GM23338 (cell line): ENCODE measurements around the gene PTPRR. TPM values are rescaled to one million over a fixed set of nuclear protein-coding genes. Genes with fewer than 3 reads are reported as not detected.

ENCODE experiments used
- ATAC-seq: fragments of 200-7000 bp; cut with Tn5 transposase; 3 replicates; pipeline ENCODE4 v1.9.1; 2020
- DNase-seq: peaks from one replicate; pipeline ENCODE4 v3.0.0-alpha.2; 2015; ENCODE audit warnings: low spot score
- H2AFZ ChIP-seq: fragments of 200-600 bp; sonication (generic); 2 replicates; pipeline ENCODE4 v1.8.0; 2016; ENCODE audit warnings: antibody characterized with exemption, mild to moderate bottlenecking, moderate library complexity
- H3F3A ChIP-seq: fragments of 200-600 bp; sonication (generic); replicated peaks from 2 replicates; pipeline ENCODE4 v1.8.0; 2017; ENCODE audit warnings: antibody characterized with exemption, mixed run types, low read depth
- H3K27ac ChIP-seq: fragments of 200-600 bp; sonication (generic); 2 replicates; pipeline ENCODE4 v1.6.1; 2016; ENCODE audit warnings: low read depth
- H3K27me3 ChIP-seq: fragments of 200-600 bp; sonication (generic); 2 replicates; pipeline ENCODE4 v1.8.0; 2016; ENCODE audit warnings: mild to moderate bottlenecking, mixed run types, moderate library complexity; ENCODE audit not compliant: insufficient read depth
- H3K36me3 ChIP-seq: fragments of 200-600 bp; sonication (generic); 2 replicates; pipeline ENCODE4 v1.8.0; 2016; ENCODE audit warnings: mild to moderate bottlenecking; ENCODE audit not compliant: insufficient read depth
- H3K4me1 ChIP-seq: fragments of 200-600 bp; sonication (generic); 2 replicates; pipeline ENCODE4 v1.8.0; 2016; ENCODE audit warnings: mild to moderate bottlenecking, moderate library complexity; ENCODE audit not compliant: insufficient read depth
- H3K4me2 ChIP-seq: fragments of 200-600 bp; sonication (generic); 2 replicates; pipeline ENCODE4 v1.7.1; 2017; ENCODE audit warnings: mixed run types
- H3K4me3 ChIP-seq: fragments of 200-600 bp; sonication (generic); 2 replicates; pipeline ENCODE4 v1.6.1; 2016; ENCODE audit warnings: mixed run types
- H3K79me2 ChIP-seq: fragments of 200-600 bp; sonication (generic); replicated peaks from 2 replicates; pipeline ENCODE4 v1.8.0; 2017; ENCODE audit warnings: mild to moderate bottlenecking; ENCODE audit not compliant: insufficient read depth
- H3K9me2 ChIP-seq: fragments of 200-600 bp; sonication (generic); 2 replicates; pipeline ENCODE4 v1.8.0; 2017; ENCODE audit not compliant: insufficient read depth
- H4K20me1 ChIP-seq: fragments of 200-600 bp; sonication (generic); replicated peaks from 2 replicates; pipeline ENCODE4 v1.8.0; 2017; ENCODE audit warnings: mild to moderate bottlenecking; ENCODE audit not compliant: insufficient read depth
- H3K27ac Mint-ChIP-seq: 2 replicates; pipeline ENCODE4 v1.8.0; 2020; ENCODE audit warnings: inconsistent platforms, mild to moderate bottlenecking, moderate library complexity, mixed read lengths
- H3K27me3 Mint-ChIP-seq: 3 replicates; pipeline ENCODE4 v1.8.0; 2022; ENCODE audit warnings: low read depth, mild to moderate bottlenecking, moderate library complexity, mixed read lengths, inconsistent platforms; ENCODE audit not compliant: insufficient read depth, poor library complexity
- H3K36me3 Mint-ChIP-seq: 3 replicates; pipeline ENCODE4 v1.8.0; 2021; ENCODE audit warnings: low read depth, mild to moderate bottlenecking, inconsistent platforms, moderate library complexity, mixed read lengths
- H3K4me1 Mint-ChIP-seq: 3 replicates; pipeline ENCODE4 v1.8.0; 2020; ENCODE audit warnings: mild to moderate bottlenecking, inconsistent platforms, mixed read lengths
- H3K4me3 Mint-ChIP-seq: 3 replicates; pipeline ENCODE4 v1.8.0; 2021; ENCODE audit warnings: moderate library complexity, mild to moderate bottlenecking, inconsistent platforms, mixed read lengths
- H3K9me3 Mint-ChIP-seq: 3 replicates; pipeline ENCODE4 v1.8.0; 2020; ENCODE audit warnings: moderate library complexity, mild to moderate bottlenecking, inconsistent platforms, mixed read lengths
- CREB1 ChIP-seq: fragments of 250-450 bp; sonication (Bioruptor Pico); IDR thresholded peaks from 2 replicates; pipeline ENCODE4 v1.5.0; 2020; ENCODE audit warnings: low read depth, mild to moderate bottlenecking, moderate library complexity
- EZH2 ChIP-seq: fragments of 200-600 bp; sonication (generic); IDR thresholded peaks from one replicate; pipeline ENCODE4 v1.8.0; 2017; ENCODE audit warnings: antibody characterized with exemption, mild to moderate bottlenecking, low read depth; ENCODE audit not compliant: unreplicated experiment
- EZH2phosphoT487 ChIP-seq: fragments of 200-600 bp; sonication (generic); IDR thresholded peaks from one replicate; pipeline ENCODE4 v1.8.1; 2018; ENCODE audit warnings: antibody characterized with exemption; ENCODE audit not compliant: unreplicated experiment
- JUNB ChIP-seq: IDR thresholded peaks from one replicate; pipeline ENCODE4 v1.6.1; 2016; ENCODE audit warnings: antibody characterized with exemption; ENCODE audit not compliant: unreplicated experiment
- NANOG ChIP-seq: IDR thresholded peaks from 2 replicates; pipeline ENCODE4 v1.6.1; 2016; ENCODE audit warnings: antibody characterized with exemption, borderline replicate concordance
- POLR2AphosphoS5 ChIP-seq: IDR thresholded peaks from 2 replicates; pipeline ENCODE4 v1.6.1; 2016; ENCODE audit warnings: antibody characterized with exemption, low read depth
- STAT1 ChIP-seq: IDR thresholded peaks from one replicate; pipeline ENCODE4 v1.6.1; 2016; ENCODE audit warnings: antibody characterized with exemption; ENCODE audit not compliant: unreplicated experiment
- ZNF114 ChIP-seq: fragments of 250-450 bp; sonication (Bioruptor Pico); IDR thresholded peaks from 2 replicates; pipeline ENCODE4 v1.5.0; 2020; ENCODE audit warnings: mild to moderate bottlenecking, moderate library complexity
- ZNF331 ChIP-seq: fragments of 250-450 bp; sonication (Bioruptor Pico); IDR thresholded peaks from 2 replicates; pipeline ENCODE4 v1.5.0; 2020; ENCODE audit warnings: low read depth, mild to moderate bottlenecking, moderate library complexity
- polyA plus RNA-seq: library from polyadenylated mRNA; unstranded; fragments of >200 nt; fragmentation: Nextera tagmentation; extraction: Ambion mirVana; gene quantifications from 2 replicates; pipeline ENCODE4 v1.2.1, GENCODE V29; 2016
- total RNA-seq: library from RNA; depleted of rRNA; stranded (reverse); fragments of >200 nt; shearing (Covaris generic); gene quantifications from 2 replicates; pipeline ENCODE4 v1.2.3, GENCODE V29; 2014
- TF ChIP-seq, protein P1 (sequence below), 2 experiments: fragments of 200-600 bp in 1 of 2; sonication (generic) in 1 of 2; conservative IDR thresholded peaks; 2 replicates each; pipeline versions ENCODE4 v1.5.1 to v1.6.1; 2016 to 2017; ENCODE audit warnings: antibody characterized with exemption in 2 of 2, low read depth in 2 of 2, mild to moderate bottlenecking in 2 of 2, moderate library complexity in 1 of 2
- TF ChIP-seq, protein P2 (sequence below): IDR thresholded peaks from one replicate; pipeline ENCODE4 v1.6.1; 2018; ENCODE audit warnings: antibody characterized with exemption; ENCODE audit not compliant: unreplicated experiment
- TF ChIP-seq, protein P3 (sequence below): fragments of 250-450 bp; sonication (Bioruptor Pico); IDR thresholded peaks from 2 replicates; pipeline ENCODE4 v1.5.0; 2020; ENCODE audit warnings: mild to moderate bottlenecking, moderate library complexity
- TF ChIP-seq, protein P4 (sequence below): IDR thresholded peaks from 2 replicates; pipeline ENCODE4 v1.6.1; 2016; ENCODE audit warnings: antibody characterized with exemption

Gene PTPRR
- total and polyA plus RNA-seq, 2 experiments from 2014 or later = 0.26 to 0.76 TPM

DNA sequence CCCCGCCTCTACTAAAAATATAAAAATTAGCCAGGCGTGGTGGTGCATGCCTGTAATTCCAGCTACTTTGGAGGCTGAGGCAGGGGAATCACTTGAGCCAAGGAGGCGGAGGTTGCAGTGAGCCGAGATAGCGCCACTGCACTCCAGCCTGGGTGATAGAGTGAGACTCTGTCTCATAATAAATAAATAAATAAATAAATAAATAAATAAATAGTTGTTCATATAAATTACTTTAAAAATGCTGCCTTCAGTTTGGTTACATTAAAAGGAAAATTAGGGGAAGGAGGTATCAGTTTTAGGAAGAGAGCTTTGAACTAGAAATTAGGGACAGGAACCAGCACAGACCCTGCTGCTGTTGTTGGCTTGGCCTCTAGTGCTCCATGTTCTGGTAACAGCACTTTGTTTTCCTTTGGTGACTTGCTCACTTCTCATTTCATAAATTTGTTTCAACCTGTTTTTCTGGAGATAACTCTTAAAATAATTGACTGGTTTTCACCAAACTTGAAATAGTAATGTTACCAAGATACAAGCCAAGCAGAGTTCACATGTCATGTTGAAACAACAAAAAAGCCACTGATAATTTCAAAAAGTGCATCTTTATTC lies 260.4 kb downstream of the PTPRR start:
- DNase-seq = no peak
- no peaks in the 10 kb centered on the region for H3K9me3 Mint-ChIP-seq
- H3K4me3 ChIP-seq = no peak overlapping the region
- H3K27ac ChIP-seq = no peak overlapping the region
- TF ChIP-seq ZNF114 (no peak), POLR2AphosphoS5 (no peak), STAT1 (no peak), EZH2phosphoT487 (no peak), NANOG (no peak), CREB1 (no peak), JUNB (no peak), ZNF331 (CRISPR knock-in tag) (no peak), EZH2 (no peak)
- TF ChIP-seq, protein P1, sequence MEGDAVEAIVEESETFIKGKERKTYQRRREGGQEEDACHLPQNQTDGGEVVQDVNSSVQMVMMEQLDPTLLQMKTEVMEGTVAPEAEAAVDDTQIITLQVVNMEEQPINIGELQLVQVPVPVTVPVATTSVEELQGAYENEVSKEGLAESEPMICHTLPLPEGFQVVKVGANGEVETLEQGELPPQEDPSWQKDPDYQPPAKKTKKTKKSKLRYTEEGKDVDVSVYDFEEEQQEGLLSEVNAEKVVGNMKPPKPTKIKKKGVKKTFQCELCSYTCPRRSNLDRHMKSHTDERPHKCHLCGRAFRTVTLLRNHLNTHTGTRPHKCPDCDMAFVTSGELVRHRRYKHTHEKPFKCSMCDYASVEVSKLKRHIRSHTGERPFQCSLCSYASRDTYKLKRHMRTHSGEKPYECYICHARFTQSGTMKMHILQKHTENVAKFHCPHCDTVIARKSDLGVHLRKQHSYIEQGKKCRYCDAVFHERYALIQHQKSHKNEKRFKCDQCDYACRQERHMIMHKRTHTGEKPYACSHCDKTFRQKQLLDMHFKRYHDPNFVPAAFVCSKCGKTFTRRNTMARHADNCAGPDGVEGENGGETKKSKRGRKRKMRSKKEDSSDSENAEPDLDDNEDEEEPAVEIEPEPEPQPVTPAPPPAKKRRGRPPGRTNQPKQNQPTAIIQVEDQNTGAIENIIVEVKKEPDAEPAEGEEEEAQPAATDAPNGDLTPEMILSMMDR (conservative IDR thresholded peaks at IDR 0.05; ENCODE audit: low read depth in 2 of 2) = no peak
- TF ChIP-seq, protein P2, sequence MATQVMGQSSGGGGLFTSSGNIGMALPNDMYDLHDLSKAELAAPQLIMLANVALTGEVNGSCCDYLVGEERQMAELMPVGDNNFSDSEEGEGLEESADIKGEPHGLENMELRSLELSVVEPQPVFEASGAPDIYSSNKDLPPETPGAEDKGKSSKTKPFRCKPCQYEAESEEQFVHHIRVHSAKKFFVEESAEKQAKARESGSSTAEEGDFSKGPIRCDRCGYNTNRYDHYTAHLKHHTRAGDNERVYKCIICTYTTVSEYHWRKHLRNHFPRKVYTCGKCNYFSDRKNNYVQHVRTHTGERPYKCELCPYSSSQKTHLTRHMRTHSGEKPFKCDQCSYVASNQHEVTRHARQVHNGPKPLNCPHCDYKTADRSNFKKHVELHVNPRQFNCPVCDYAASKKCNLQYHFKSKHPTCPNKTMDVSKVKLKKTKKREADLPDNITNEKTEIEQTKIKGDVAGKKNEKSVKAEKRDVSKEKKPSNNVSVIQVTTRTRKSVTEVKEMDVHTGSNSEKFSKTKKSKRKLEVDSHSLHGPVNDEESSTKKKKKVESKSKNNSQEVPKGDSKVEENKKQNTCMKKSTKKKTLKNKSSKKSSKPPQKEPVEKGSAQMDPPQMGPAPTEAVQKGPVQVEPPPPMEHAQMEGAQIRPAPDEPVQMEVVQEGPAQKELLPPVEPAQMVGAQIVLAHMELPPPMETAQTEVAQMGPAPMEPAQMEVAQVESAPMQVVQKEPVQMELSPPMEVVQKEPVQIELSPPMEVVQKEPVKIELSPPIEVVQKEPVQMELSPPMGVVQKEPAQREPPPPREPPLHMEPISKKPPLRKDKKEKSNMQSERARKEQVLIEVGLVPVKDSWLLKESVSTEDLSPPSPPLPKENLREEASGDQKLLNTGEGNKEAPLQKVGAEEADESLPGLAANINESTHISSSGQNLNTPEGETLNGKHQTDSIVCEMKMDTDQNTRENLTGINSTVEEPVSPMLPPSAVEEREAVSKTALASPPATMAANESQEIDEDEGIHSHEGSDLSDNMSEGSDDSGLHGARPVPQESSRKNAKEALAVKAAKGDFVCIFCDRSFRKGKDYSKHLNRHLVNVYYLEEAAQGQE = no peak
- TF ChIP-seq, protein P3, sequence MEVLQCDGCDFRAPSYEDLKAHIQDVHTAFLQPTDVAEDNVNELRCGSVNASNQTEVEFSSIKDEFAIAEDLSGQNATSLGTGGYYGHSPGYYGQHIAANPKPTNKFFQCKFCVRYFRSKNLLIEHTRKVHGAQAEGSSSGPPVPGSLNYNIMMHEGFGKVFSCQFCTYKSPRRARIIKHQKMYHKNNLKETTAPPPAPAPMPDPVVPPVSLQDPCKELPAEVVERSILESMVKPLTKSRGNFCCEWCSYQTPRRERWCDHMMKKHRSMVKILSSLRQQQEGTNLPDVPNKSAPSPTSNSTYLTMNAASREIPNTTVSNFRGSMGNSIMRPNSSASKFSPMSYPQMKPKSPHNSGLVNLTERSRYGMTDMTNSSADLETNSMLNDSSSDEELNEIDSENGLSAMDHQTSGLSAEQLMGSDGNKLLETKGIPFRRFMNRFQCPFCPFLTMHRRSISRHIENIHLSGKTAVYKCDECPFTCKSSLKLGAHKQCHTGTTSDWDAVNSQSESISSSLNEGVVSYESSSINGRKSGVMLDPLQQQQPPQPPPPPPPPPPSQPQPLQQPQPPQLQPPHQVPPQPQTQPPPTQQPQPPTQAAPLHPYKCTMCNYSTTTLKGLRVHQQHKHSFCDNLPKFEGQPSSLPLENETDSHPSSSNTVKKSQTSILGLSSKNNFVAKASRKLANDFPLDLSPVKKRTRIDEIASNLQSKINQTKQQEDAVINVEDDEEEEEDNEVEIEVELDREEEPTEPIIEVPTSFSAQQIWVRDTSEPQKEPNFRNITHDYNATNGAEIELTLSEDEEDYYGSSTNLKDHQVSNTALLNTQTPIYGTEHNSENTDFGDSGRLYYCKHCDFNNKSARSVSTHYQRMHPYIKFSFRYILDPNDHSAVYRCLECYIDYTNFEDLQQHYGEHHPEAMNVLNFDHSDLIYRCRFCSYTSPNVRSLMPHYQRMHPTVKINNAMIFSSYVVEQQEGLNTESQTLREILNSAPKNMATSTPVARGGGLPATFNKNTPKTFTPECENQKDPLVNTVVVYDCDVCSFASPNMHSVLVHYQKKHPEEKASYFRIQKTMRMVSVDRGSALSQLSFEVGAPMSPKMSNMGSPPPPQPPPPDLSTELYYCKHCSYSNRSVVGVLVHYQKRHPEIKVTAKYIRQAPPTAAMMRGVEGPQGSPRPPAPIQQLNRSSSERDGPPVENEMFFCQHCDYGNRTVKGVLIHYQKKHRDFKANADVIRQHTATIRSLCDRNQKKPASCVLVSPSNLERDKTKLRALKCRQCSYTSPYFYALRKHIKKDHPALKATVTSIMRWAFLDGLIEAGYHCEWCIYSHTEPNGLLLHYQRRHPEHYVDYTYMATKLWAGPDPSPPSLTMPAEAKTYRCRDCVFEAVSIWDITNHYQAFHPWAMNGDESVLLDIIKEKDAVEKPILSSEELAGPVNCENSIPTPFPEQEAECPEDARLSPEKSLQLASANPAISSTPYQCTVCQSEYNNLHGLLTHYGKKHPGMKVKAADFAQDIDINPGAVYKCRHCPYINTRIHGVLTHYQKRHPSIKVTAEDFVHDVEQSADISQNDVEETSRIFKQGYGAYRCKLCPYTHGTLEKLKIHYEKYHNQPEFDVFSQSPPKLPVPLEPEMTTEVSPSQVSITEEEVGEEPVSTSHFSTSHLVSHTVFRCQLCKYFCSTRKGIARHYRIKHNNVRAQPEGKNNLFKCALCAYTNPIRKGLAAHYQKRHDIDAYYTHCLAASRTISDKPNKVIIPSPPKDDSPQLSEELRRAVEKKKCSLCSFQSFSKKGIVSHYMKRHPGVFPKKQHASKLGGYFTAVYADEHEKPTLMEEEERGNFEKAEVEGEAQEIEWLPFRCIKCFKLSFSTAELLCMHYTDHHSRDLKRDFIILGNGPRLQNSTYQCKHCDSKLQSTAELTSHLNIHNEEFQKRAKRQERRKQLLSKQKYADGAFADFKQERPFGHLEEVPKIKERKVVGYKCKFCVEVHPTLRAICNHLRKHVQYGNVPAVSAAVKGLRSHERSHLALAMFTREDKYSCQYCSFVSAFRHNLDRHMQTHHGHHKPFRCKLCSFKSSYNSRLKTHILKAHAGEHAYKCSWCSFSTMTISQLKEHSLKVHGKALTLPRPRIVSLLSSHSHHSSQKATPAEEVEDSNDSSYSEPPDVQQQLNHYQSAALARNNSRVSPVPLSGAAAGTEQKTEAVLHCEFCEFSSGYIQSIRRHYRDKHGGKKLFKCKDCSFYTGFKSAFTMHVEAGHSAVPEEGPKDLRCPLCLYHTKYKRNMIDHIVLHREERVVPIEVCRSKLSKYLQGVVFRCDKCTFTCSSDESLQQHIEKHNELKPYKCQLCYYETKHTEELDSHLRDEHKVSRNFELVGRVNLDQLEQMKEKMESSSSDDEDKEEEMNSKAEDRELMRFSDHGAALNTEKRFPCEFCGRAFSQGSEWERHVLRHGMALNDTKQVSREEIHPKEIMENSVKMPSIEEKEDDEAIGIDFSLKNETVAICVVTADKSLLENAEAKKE (CRISPR knock-in tag) = no peak
- TF ChIP-seq, protein P4, sequence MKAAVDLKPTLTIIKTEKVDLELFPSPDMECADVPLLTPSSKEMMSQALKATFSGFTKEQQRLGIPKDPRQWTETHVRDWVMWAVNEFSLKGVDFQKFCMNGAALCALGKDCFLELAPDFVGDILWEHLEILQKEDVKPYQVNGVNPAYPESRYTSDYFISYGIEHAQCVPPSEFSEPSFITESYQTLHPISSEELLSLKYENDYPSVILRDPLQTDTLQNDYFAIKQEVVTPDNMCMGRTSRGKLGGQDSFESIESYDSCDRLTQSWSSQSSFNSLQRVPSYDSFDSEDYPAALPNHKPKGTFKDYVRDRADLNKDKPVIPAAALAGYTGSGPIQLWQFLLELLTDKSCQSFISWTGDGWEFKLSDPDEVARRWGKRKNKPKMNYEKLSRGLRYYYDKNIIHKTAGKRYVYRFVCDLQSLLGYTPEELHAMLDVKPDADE = no peak
- no peaks in the 10 kb centered on the region for H4K20me1 ChIP-seq
- H3K27me3 ChIP-seq = no peaks in the 10 kb centered on the region
- H3K27me3 Mint-ChIP-seq = no peaks in the 10 kb centered on the region
- H3K4me1 ChIP-seq = peaks cover 41% of the 10 kb centered on the region
- H3K9me2 ChIP-seq = 0 out of 2 replicates have a peak, but pooled peaks cover 3% of the 10 kb centered on the region
- H3K4me3 Mint-ChIP-seq = no peak overlapping the region
- H3K4me2 ChIP-seq = no peak overlapping the region
- H3F3A ChIP-seq = no peaks in the 10 kb centered on the region
- H3K36me3 ChIP-seq = no peaks in the 10 kb centered on the region
- no peak overlapping the region for H2AFZ ChIP-seq
- no peak overlapping the region for H3K27ac Mint-ChIP-seq
- H3K36me3 Mint-ChIP-seq = no peaks in the 10 kb centered on the region
- no peak for ATAC-seq
- peaks cover 29% of the 10 kb centered on the region for H3K4me1 Mint-ChIP-seq
- no peaks in the 10 kb centered on the region for H3K79me2 ChIP-seq
